ENCODE results near the gene RCBTB1.
"Not testable (repeated sequence)": the region's sequence is repeated elsewhere in the genome, so short reads cannot be mapped to it uniquely, and the experiment has no call there.

Gene RCBTB1

DNA sequence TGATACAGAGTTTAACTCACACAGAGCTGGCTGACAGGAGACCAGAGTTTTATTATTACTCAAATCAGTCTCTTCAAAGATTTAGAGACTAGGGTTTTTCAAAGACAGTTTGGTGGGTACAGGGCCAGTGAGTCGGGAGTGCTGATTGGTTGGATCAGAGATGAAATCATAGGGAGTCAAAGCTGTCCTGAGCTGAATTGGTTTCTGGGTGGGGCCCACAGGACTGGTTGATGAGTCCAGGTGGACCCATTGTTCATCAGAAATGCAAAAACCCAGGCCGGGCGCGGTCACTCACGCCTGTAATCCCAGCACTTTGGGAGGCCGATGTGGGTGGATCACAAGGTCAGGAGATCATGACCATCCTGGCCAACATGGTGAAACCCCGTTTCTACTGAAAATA, 17.3 kb upstream of the RCBTB1 start:
- DNase-seq: not testable (repeated sequence)

DNA sequence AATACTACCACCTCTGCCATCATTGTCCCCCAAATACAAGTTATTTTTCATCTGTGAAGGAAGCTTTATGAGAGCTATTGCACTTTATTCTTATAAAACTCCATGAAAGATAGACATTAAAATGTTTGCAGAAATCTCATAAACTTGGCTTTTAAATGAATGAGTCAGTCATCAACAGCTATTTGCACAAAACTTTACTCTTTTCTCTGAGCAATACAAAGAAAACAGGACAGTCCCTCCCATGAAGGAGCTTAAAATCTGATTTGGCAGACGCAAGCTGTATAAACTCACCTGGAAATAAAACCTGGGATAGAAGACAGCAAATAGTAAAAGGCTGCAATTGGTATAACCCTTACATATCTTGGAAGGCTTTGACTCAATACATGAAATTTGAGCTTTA, 16.6 kb upstream of the RCBTB1 start:
- DNase-seq: no peak

DNA sequence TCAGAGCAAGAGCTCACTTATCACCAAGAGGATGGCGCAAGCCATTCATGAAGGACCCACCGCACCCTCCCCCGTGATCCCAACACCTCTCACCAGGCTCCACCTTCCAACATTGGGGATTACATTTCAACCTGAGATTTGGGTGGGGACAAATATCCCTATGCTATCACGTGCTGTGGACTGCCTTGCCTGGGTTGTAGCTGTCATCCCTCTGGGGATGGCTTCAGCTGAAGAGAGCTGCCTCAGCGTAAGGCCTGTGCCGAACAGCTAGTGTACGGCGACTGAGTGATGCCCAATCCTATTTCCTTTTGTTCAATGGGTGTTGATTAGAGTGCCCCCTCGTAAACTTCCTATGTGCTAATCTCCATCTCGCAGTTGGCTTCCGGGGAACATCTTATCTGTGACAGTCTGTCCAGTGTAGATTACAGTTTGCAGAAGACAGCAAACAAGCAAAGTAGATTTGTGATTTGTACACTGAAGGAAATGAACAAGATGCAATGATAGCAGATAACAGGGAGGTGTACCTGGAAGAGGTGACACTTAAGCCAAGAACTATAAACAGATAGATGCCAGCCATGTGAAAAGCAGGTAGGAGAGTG, 11.8 kb upstream of the RCBTB1 start:
- no peak for DNase-seq

DNA sequence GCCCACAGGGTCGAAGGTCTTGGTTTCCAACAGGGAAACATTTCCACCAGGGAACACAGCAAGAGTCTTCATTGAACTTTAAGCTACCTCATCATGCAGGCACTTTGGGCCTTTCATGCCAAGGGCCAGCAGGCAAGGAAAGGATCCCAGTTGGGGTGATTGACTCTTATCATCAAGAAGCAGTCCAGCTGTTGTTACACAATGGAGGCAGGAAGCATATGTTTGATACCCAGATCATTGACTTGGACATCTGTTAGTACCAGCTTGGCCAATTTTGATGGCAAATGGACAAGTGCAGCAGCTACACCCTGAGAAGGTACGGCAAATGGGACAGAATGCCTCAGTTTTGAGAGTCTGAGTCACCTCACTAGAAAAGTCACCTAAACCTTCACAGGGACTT, 10.9 kb upstream of the RCBTB1 start:
- DNase-seq: no peak

DNA sequence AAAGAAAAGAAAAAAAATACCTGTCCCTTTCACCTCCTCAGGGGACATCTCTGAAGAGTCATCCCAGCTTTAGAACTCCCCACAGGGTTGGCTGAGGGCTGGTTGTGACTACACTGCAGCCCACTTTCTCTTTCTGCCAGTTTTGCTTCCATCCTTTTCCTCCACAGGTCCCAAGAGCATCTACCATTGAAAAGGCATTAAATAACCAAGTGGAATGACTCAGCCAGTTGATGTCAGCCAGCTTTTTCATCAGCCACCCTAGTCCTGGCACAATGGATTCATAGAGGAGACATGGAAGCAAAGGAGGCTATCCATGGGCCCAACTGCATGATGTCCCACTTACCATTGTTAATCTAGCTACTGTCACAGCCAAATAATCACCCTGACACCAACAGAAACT, 9.2 kb upstream of the RCBTB1 start:
- no peak for DNase-seq

DNA sequence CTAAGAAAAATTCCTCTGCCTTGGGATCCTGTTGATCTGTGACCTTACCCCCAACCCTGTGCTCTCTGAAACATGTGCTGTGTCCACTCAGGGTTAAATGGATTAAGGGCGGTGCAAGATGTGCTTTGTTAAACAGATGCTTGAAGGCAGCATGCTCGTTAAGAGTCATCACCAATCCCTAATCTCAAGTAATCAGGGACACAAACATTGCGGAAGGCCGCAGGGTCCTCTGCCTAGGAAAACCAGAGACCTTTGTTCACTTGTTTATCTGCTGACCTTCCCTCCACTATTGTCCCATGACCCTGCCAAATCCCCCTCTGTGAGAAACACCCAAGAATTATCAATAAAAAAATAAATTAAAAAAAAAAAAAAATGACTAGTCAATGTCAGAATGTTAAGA, 8.5 kb upstream of the RCBTB1 start:
- not testable (repeated sequence) for DNase-seq

DNA sequence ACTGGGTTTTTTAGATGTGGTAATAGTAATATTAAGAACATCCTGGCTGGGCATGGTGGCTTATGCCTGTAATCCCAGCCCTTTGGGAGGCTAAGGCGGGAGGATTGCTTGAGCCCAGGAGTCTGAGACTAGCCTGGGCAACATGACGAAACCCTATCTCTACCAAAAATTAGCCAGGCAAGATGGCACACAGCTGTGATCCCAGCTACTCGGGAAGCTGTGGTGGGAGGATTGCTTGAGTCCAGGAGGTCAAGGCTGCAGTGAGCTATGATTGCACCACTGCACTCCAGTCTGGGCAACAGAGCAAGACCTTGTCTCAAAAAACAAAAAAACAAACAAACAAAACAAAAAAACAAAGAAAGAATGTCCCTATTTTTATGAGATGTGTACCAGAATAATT, 5.4 kb upstream of the RCBTB1 start:
- not testable (repeated sequence) for DNase-seq

DNA sequence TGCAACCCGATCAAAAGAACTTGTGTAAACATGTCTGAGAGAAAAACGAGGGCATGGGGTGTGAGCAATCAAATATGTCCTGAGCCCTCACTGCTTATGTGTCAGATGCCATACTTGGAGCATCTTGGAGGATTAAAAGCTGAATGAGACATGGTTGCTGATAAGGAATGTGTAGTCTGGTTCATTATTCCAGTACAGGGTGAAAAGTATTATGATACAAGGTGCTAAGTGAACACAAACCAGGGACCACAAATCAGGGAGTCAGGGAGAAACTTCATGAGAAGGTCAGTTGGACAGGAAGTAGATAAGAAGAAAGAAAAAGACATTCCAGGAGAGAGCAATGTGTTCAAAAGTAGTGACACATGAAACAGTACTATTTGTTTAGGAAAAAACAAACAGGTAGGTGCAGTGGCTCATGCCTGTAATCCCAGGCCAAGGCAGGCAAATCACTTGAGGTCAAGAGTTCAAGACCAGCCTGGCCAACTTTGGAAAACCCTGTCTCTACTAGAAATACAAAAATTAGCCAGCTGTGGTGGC, 2.0 kb upstream of the RCBTB1 start:
- DNase-seq: no peak

DNA sequence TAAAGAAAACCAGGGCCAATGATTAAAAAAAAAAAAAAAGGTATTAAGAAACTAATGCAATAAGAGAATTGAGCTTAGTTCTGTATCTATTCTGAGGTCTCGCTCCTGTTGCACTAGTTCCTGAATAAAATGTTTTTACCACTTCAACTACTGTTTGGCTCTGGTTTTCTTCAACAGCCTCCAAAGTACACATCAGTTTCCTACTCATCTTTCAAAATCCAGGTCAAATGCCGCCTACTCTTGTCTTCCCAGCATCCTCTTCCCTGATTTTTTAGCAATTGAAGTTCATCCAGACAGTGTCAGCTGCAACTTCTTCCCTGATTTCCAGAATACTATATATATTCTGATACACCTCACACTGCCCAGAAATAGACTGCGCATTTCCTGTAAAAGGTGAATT, 1.4 kb upstream of the RCBTB1 start:
- no peak for DNase-seq

DNA sequence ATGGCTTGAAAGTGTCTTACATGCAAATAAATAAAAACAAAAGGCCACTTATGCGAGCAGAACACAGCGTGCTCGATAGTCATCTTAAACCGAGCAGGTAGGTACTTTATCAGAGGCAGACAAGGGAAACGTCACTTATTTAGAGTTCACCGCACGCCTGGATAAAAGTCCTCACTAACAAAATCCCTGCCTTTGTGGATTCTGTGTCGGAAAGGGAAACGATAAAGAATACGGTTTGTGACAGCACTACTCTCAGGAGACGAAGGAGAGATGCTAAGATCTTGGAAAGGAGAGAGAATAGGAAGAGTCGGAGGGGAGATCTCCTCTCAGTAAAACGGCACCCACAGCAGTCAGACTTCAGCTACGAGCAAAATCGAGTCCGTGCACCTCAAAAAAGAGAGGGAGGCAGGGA, 581 bp downstream of the RCBTB1 start:
- no peak for DNase-seq

DNA sequence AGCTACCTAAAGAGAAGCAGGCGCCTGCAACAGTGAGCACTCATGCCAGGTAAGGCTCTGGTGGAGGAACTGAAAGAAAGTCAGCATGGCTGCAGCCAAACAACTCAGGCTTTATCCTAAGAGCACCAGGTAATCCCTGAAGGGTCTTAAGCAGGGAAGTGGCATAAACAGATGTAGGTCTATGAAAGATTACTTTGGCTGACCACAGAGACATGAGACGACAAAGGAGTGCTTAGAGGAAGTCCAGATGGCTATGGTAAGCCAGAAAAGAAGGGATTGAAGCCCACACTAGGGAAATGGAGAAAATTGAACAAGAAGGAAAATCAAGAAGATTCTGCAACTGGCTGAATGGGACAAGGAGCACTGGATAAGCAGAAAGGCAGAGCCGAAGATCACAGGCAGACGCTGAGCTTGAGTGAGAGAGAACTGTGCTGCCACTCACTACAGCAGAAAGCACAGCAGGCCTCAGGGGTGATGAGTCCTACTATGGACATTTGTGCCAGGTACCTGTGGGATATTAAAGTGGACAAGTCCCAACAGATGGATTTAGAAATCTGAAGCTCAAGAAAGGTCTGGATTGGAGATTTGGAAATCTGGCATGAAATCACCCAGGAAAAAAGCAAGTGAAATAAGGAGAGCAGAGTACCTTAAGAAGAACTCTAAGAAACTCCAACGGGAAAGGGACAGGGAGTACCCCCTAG, 4.2 kb downstream of the RCBTB1 start:
- DNase-seq: no peak

DNA sequence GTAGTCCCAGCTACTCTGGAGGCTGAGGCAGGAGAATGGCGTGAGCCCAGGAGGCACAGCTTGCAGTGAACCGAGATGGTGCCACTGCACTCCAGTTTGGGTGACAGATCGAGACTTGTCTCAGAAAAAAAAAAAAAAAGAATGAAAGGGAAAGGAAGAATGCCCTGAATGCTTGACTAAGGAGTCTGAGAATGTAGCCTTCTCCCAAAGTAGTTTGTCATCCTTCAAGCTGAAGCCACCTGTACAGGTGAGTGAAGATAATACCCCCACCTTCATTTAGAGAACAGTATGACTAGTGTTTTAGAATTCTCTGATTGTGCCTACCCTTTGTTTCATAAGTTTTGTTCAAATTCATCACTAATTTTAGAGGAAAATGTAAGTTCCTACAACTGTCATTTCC, 5.9 kb downstream of the RCBTB1 start:
- DNase-seq: no peak

DNA sequence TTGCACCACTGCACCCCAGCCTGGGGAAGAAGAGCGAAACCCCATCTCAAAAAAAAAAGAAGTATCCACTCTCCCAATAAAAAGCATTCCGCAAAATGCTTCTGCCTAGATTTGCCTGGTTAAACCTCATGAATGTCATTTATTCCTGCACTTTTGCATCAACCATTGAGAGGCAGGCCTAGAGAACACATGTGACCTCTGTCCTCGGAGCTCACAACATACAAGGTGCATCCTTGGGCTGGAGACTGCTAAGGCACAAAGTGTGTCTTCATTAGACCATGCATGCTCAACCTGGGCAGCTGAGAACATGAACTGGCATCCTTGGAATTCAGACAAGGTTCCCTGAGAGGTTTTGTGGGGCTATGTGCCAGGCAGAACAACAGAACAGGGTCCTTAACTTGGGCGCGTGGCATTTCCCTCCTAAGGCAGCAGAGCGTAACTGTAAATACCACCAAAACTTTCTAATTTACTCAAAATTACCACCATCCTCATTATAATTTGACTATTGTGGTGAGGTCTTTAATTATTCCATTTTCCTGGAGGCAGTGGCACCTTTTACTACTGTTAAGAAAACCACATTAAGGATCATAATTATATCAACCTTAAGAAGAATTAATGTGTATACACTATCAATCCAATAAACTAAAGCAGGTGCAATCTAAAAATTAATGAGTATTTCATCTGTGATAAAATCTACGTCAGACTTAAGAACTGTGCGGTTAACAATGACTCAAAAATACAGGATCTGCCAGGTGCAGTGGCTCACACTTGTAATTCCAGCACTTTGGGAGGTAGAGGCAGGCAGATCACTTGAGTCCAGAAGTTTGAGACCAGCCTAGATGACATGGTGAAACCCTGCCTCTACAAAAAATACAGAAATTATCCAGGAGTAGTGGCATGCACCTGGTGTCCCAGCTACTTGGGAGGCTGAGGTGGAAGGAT, 13.8 kb downstream of the RCBTB1 start:
- no peak for DNase-seq

DNA sequence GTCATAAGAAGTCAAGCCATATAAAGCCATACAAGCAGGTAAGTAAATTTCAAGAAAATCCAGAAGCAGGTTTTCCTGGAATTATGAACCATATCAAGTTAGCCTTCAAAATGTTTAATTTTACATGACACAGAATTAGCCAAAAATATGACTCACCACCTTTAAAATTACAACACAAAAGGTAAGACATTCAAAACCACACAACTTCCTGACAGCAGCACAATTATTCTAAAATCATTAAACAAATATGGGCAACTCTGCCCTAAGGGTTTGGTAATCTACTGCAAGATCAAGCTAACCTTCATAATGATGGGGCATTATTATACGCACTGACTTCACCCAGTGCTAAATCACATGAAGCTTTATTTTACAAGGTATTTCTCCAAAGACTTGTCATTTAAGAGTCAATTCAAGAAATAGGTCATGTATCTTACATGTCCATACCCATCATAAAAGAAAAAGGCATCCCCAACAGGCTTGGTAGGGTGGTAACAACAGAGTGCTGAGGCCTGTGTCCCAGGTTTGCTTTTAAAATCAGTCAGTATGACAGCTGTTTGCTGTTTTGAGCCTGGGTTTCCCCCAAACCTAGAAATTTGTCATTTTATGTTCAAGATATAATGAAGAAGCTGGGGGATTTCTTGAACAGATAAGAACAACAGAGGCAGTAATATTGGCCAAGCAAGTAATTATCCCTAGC, 15.2 kb downstream of the RCBTB1 start:
- no peak for DNase-seq

DNA sequence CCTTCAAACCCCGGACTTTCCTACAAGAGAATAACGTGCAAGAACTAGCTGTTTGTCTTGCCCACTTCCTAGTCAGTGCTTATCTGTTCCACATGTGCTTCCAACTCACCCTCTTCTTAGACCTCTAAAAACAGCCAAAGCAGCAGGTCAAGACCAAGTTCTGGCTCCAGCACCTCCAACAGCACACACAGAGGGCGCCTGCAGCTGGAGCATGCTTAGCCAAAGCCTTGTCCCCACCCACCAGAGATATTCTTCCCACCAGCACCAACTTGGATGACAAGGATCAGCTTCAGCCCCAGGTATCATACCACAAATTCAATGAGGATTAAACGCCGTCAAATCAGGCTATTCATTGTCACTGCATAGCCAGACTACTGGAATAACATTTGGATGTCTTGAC, 17.9 kb downstream of the RCBTB1 start:
- no peak for DNase-seq

DNA sequence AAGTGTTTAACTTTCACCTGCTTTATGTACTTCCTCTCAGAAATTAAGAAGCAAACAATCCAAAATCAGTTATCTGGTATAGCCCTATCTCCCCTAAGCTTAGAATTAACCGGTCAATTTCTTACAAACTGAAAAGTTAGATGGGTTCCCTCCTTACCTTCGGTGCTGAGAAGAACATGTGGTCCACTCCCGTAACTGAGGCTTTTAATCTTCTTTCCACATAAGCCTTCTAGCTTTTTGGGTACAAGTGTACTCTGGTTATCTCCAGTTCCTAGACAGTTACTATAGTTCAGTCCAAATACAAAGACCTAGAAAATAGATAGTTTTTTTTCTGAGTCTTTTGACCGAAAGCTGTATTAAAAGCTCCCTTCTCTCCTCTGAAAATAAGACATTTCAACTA, 18.9 kb downstream of the RCBTB1 start:
- DNase-seq: no peak

DNA sequence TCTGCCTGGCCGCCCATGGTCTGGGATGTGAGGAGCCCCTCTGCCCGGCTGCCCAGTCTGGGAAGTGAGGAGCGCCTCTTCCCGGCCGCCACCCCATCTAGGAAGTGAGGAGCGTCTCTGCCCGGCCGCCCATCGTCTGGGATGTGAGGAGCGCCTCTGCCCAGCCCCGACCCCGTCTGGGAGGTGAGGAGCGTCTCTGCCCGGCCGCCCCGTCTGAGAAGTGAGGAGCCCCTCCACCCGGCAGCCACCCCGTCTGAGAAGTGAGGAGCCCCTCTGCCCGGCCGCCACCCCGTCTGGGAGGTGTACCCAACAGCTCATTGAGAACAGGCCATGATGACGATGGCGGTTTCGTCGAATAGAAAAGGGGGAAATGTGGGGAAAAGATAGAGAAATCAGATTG, 19.9 kb downstream of the RCBTB1 start:
- not testable (repeated sequence) for DNase-seq

DNA sequence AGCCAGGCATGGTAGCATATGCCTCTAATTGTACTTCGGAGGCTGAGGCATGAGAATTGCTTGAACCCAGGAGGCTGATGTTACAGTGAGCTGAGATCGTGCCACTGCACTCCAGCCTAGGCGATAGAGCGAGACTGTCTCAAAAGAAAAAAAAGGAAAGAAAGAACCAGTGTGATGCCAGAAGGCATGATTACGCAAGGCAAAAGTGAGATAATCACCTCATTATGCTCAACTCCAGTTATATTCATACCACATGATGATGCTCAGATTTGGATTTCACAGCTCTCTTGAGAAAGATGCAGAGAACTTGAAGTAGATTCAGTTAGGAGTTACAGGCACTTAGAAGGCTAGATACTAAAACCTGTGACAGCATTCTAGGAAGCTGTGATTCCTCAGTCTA, 21.8 kb downstream of the RCBTB1 start:
- no peak for DNase-seq

DNA sequence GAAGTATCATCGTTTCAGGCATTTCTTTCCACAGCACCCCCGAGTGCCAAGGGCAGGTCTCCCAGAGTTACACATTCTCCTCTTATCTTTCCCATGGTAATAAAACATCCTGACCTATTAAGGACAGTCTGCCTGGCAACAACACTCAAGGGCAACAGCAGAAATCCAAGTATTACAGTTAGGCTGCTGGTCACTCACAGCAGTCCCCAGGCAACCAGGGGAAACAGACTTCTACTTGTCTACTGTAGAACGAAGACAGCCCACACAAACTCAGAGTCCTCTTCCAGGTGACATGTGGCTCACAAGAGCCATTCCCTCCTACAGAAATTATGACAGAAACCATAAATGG, 24.3 kb downstream of the RCBTB1 start:
- no peak for DNase-seq

DNA sequence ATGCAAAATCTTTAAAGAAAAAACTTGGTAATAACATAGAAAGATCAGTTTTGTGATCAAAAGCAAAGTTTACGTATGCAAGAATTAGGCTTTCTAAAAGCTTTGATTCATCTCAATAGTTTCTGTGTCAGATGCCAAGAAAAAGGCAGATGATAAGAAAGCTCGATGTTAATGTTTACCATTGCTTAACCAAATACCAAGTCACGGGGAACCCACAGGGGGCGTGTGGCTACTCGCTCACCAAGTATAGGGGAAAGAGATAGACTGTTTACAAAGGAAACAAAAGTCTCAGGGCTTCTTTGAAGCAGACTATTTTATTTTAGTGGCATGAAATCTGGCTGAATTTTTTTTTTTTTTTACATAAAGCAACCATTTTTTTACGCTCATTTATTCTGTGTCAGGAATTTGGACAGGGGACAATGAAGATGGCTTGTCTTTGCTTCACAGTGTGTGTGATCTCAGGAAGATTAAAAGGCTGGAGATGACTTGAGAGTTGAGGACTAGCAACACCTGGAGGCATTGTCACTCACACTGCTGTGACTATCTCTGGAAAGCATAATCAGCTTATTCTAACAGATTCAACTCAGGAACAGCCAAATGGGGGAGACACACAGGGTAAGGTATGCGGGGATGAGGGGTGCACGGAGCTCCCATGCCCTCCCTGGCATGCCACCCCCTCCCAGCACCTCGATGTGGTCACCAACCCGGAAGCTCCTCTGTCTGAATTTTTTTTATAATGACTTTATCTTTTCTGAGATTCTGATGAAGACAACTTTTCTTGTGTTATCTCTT, 24.9 kb downstream of the RCBTB1 start:
- DNase-seq: peak; percentile 41

DNA sequence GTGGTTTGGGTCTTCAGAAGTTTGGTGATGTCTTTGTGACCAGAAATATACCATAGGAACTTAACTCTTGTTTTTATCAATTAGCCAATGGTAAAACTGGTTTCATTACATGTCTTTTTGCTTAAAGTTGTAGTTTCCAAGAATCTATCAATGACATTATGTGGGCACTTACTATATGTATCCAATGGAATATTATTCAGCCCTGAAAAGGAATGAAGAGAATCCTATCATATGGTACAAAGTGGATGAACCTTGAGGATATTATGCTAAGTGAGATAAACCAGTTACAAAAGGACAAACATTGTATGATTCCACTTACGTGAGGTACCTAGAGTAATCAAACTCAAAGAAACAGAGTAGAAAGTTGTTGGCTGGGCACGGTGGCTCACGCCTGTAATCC, 26.4 kb downstream of the RCBTB1 start:
- no peak for DNase-seq

DNA sequence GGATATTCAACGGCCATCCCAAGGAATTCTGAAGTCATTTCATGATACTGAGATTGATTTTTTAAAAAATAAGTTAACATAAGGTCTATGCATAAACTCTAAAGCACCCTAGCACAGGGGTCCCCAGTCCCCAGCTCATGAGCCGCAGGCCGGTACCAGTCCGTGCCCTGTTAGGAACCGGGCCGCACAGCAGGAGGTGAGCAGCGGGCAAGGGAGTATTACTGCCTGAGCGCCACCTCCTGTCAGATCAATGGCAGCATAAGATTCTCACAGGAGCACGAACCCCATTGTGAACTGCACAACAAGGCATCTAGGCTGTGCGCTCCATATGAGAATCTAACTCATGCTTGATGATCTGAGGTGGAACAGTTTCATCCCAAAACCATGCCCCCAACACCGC, 31.0 kb downstream of the RCBTB1 start:
- DNase-seq: no peak
